ENCODE results near the gene ZNF597.

DNA sequence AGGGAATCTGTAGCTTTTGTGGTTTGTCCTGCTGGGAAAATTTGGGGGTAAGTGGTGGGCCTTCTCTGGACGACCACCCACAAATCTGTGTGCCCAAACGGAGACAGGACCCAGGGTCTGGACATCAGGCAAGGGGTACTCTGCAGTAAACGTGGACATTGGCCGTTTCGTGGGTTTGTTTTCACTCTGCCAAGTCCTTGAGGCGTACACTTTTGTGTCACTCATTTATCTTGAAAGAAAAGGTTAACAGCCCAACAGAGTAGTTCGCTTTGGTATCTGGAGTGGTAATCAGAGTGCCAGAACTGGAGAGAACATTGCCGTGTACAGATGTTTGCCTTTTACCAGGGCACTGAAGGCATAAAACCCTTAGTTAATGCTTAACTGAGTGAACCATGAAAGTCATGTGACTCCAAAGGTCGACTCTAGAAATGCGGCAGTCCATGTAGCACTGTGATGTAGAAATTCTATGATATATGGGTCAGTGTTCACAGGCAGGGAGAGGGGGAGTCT, 15.6 kb upstream of the ZNF597 start:
- TF ChIP-seq POLR2A (IDR thresholded peaks at IDR 0.05; ENCODE audit: low read depth, low read length) = no peak
- TF ChIP-seq POLR2AphosphoS5 (IDR thresholded peaks at IDR 0.05; ENCODE audit: low read depth, low read length) = no peak
- no peak for TF ChIP-seq TAF1 (IDR thresholded peaks at IDR 0.05; ENCODE audit: borderline replicate concordance, low read depth, low read length)
